K562 (cell line): ENCODE data around the gene IMP4. TPM values are rescaled to one million over a fixed set of nuclear protein-coding genes. Genes with fewer than 3 reads are reported as not detected.
A peak's percentile ranks its signal among the peaks of the same experiment; 100 is the strongest.

Experiments
- ELF2 ChIP-seq: fragments of 250-450 bp; sonication (Bioruptor Pico); IDR thresholded peaks from 2 replicates; pipeline ENCODE4 v1.5.0; 2021; ENCODE audit warnings: mild to moderate bottlenecking
- ESRRB ChIP-seq: fragments of 250-450 bp; sonication (Bioruptor Pico); IDR thresholded peaks from 2 replicates; pipeline ENCODE4 v1.5.0; 2020; ENCODE audit warnings: mild to moderate bottlenecking, moderate library complexity, borderline replicate concordance
- GATAD2A ChIP-seq: fragments of 450-650 bp; IDR thresholded peaks from 2 replicates; pipeline ENCODE4 v1.6.1; 2017
- HSF4 ChIP-seq: fragments of 250-450 bp; sonication (Bioruptor Pico); IDR thresholded peaks from 2 replicates; pipeline ENCODE4 v2.1.2; 2022; ENCODE audit warnings: mild to moderate bottlenecking, moderate library complexity, borderline replicate concordance
- MAZ ChIP-seq, 2 experiments: fragments of 450-650 bp in 1 of 2; sonication (generic) in 1 of 2; formaldehyde crosslinking; IDR thresholded peaks in 1 of 2; conservative IDR thresholded peaks in 1 of 2; 2 replicates each; pipeline versions ENCODE4 v1.4.0 to v1.5.0; 2020; ENCODE audit warnings: mild to moderate bottlenecking in 1 of 2, missing genetic modification reagents in 1 of 2
- MYNN ChIP-seq, 2 experiments: sonication (generic); formaldehyde crosslinking in 1 of 2; IDR thresholded peaks; 2 replicates each; pipeline versions ENCODE4 v1.5.0 to v1.6.1; 2016 to 2020; ENCODE audit warnings: antibody characterized with exemption in 1 of 2, missing genetic modification reagents in 1 of 2
- NKRF ChIP-seq: fragments of 450-650 bp; IDR thresholded peaks from 2 replicates; pipeline ENCODE4 v1.6.1; 2016; ENCODE audit warnings: borderline replicate concordance
- TRIM24 ChIP-seq, 2 experiments: fragments of 450-650 bp; IDR thresholded peaks; 2 replicates each; pipeline ENCODE4 v1.6.1; 2016
- VEZF1 ChIP-seq: fragments of 200-800 bp; sonication (Bioruptor generic); IDR thresholded peaks from 2 replicates; pipeline ENCODE4 v1.6.1; 2017; ENCODE audit warnings: missing genetic modification characterization, missing compliant biosample characterization
- ZBTB5 ChIP-seq: fragments of 450-650 bp; IDR thresholded peaks from 2 replicates; pipeline ENCODE4 v1.6.1; 2017; ENCODE audit warnings: antibody characterized with exemption
- ZNF644 ChIP-seq: fragments of 200-800 bp; sonication (Bioruptor generic); IDR thresholded peaks from 2 replicates; pipeline ENCODE4 v1.6.1; 2016; ENCODE audit warnings: low read depth, missing genetic modification characterization, missing compliant biosample characterization
- polyA plus RNA-seq, 8 experiments: library from polyadenylated mRNA; depleted of rRNA in 4 of 8; stranded (reverse) in 5 of 8; unstranded in 3 of 8; fragments of >200 nt; fragmentation: Nextera tagmentation in 2 of 8; fragmentation: Illumina TruSeq in 1 of 8; extraction: Ambion mirVana in 2 of 8; extraction: Trizol in 1 of 8; gene quantifications; 2 replicates each; pipeline versions ENCODE4 v1.2.1 to v1.2.3, GENCODE V29; 2011 to 2014; ENCODE audit warnings: inconsistent platforms in 1 of 8, missing spikeins in 1 of 8
- total RNA-seq, 7 experiments: library from RNA; depleted of rRNA in 6 of 7; stranded (reverse); fragments of >200 nt in 6 of 7; fragmentation: Illumina TruSeq in 2 of 7; extraction: Trizol in 2 of 7; gene quantifications; 2 replicates each; pipeline versions ENCODE4 v1.2.1 to v1.2.3, GENCODE V29; 2011 to 2021; ENCODE audit warnings: low replicate concordance in 1 of 7
- TF ChIP-seq, protein P1 (sequence below), 2 experiments: fragments of 450-650 bp; formaldehyde crosslinking in 1 of 2; IDR thresholded peaks; 2 replicates each; pipeline versions ENCODE4 v1.4.0 to v1.6.1; 2014 to 2020; ENCODE audit warnings: mild to moderate bottlenecking in 2 of 2, borderline replicate concordance in 1 of 2, low read depth in 1 of 2

IMP4 gene
- total and polyA plus RNA-seq, 9 of the 15 experiments (the other 6 are each of a cell fraction or from before 2014, with no cell fraction given), result 35.4 to 209 (median 100.0) TPM

DNA sequence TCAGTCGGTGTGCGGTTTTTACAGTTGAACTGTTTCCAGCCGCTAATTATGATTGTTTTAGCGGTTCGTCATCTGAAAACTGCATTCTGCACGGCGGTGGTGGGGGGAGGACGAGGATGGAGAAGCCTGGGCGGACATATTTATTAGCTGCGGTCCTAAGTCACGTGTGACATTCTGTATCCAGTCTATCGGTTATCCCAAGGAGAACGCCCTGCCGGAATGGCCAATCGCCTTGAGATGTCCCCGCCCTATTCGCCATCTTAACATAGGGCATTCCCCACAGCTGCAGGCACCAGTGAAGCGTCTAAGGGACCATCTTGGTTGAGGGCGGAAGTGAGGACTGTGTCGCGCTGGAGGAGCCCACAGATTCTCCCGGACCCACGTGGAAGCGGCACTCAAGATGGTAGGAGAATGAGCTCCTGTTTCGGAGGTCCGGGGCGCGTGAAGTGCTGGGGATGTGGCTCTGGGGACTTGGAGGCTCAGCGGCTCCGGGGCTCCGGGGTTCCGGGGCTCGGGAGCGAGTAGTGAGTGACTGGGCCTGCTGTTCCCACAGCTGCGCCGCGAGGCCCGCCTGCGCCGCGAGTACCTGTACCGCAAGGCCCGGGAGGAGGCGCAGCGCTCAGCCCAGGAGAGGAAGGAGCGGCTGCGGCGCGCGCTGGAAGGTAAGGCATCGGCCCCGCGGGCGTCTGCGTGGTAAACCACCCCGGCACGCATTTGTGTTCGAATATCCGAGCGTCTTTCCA is at the start of gene IMP4 (continued):
- TF ChIP-seq, protein P1, sequence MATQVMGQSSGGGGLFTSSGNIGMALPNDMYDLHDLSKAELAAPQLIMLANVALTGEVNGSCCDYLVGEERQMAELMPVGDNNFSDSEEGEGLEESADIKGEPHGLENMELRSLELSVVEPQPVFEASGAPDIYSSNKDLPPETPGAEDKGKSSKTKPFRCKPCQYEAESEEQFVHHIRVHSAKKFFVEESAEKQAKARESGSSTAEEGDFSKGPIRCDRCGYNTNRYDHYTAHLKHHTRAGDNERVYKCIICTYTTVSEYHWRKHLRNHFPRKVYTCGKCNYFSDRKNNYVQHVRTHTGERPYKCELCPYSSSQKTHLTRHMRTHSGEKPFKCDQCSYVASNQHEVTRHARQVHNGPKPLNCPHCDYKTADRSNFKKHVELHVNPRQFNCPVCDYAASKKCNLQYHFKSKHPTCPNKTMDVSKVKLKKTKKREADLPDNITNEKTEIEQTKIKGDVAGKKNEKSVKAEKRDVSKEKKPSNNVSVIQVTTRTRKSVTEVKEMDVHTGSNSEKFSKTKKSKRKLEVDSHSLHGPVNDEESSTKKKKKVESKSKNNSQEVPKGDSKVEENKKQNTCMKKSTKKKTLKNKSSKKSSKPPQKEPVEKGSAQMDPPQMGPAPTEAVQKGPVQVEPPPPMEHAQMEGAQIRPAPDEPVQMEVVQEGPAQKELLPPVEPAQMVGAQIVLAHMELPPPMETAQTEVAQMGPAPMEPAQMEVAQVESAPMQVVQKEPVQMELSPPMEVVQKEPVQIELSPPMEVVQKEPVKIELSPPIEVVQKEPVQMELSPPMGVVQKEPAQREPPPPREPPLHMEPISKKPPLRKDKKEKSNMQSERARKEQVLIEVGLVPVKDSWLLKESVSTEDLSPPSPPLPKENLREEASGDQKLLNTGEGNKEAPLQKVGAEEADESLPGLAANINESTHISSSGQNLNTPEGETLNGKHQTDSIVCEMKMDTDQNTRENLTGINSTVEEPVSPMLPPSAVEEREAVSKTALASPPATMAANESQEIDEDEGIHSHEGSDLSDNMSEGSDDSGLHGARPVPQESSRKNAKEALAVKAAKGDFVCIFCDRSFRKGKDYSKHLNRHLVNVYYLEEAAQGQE (IDR thresholded peaks at IDR 0.05; ENCODE audit: borderline replicate concordance), result peak; percentile 90
- TF ChIP-seq, protein P1 (CRISPR knock-in tag; IDR thresholded peaks at IDR 0.05; ENCODE audit: low read depth), result peak; percentile 69
- TF ChIP-seq GATAD2A, result no peak
- peak; percentile 99 for TF ChIP-seq NKRF
- TF ChIP-seq HSF4 (CRISPR knock-in tag), result no peak
- peak; percentile 100 for TF ChIP-seq ZBTB5
- no peak for TF ChIP-seq ESRRB (CRISPR knock-in tag)
- peak; percentile 99 for TF ChIP-seq ELF2 (CRISPR knock-in tag)
- TF ChIP-seq MYNN (IDR thresholded peaks at IDR 0.05), result 0 out of 2 replicates have a peak, but pooled peaks have one; percentile 14
- no peak for TF ChIP-seq MYNN (CRISPR knock-in tag; IDR thresholded peaks at IDR 0.05)
- TF ChIP-seq TRIM24 (IDR thresholded peaks at IDR 0.05), result no peak
- peak; percentile 75 for TF ChIP-seq VEZF1 (CRISPR knock-in tag)
- TF ChIP-seq ZNF644 (tag), result peak; percentile 94
- peak; percentile 36 to 53; a peak in 1 of 4 replicates for TF ChIP-seq MAZ (CRISPR knock-in tag; conservative IDR thresholded peaks at IDR 0.05 in 1 of 2, IDR thresholded peaks at IDR 0.05 in 1 of 2)
